Measurements from ENCODE around the gene CAD.

- TF ChIP-seq CTCF (conservative IDR thresholded peaks at IDR 0.05; ENCODE audit: low read length) (no peak), EZH2phosphoT487 (IDR thresholded peaks at IDR 0.05; ENCODE audit: borderline replicate concordance, low read depth, low read length) (no peak)
These were observed 54.6 kb downstream of the CAD start for GRCh38 chr2:27271631-27272340.

Measured in OCI-LY7 (cell line).